Left colon (tissue), 2 donors: ENCODE results near the gene VEGFA. TPM values are rescaled to one million over a fixed set of nuclear protein-coding genes. Genes with fewer than 3 reads are reported as not detected.

ENCODE experiments used
- ATAC-seq: fragments of 200-7000 bp; cut with Tn5 transposase; one replicate; pipeline ENCODE4 v1.9.1; 2020; ENCODE audit warnings: mild to moderate bottlenecking, moderate library complexity
- DNase-seq, 2 donors: peaks; one replicate each; pipeline ENCODE4 v3.0.0-alpha.2; 2020
- intact Hi-C, 2 donors: fragments of 100-400 bp; cut with DNase I in 1 of 2; cut with micrococcal nuclease in 1 of 2; formaldehyde crosslinking; loops; one replicate each; pipeline versions ENCODE4 v1.11.2 to v1.14.0; 2022; cut with DNase I, micrococcal nuclease
- total RNA-seq, 2 donors: library from RNA; stranded (reverse); fragmentation: NEBNext Ultra II Directional; extraction: Animal tissue kit (Norgen Biotek cat#: 25700); gene quantifications; one replicate each; pipeline ENCODE4 v1.2.1, GENCODE V29; 2021
- donor health status: DM: no; HTN: no; CAD: no.
- donor health status: DM: yes; HTN: yes; CAD: no.

The VEGFA gene
- total RNA-seq, 2 donors from 2014 or later = 107 to 110 TPM

- DNase-seq = no peak
- no peak for ATAC-seq
- intact Hi-C loops = no loop called here
Measured at GRCh38 chr6:43737272-43738081, 32.5 kb upstream of the VEGFA start.

- intact Hi-C loops = no loop called here
- DNase-seq (no peak), ATAC-seq (no peak)
Measured at GRCh38 chr6:43738267-43738676, 31.7 kb upstream of the VEGFA start.

- intact Hi-C loops = no loop called here
- ATAC-seq = no peak
- no peak for DNase-seq
Measured at GRCh38 chr6:43738877-43739641, 31.0 kb upstream of the VEGFA start.

- peak in 1 of 2 donors; percentile 45 for DNase-seq
- ATAC-seq = peak; percentile 74
- intact Hi-C loops = no loop called here
Measured at GRCh38 chr6:43739642-43740091, 30.3 kb upstream of the VEGFA start.

- no peak for DNase-seq
- ATAC-seq = no peak
- intact Hi-C loops = no loop called here
Measured at GRCh38 chr6:43740321-43740960, 29.6 kb upstream of the VEGFA start.

GRCh38 chr6:43740961-43741764, 28.8 kb upstream of the VEGFA start:
- DNase-seq = no peak
- ATAC-seq = peak; percentile 12
- intact Hi-C loops = no loop called here

GRCh38 chr6:43741829-43742228, 28.2 kb upstream of the VEGFA start:
- DNase-seq (no peak), ATAC-seq (peak; percentile 71)
- intact Hi-C loops = no loop called here

GRCh38 chr6:43742285-43742684, 27.7 kb upstream of the VEGFA start:
- DNase-seq (no peak), ATAC-seq (no peak)
- intact Hi-C loops = no loop called here

GRCh38 chr6:43742931-43743632, 26.9 kb upstream of the VEGFA start:
- ATAC-seq = no peak
- intact Hi-C loops = no loop called here
- DNase-seq = no peak

- no peak for DNase-seq
- intact Hi-C loops = no loop called here
- no peak for ATAC-seq
Measured at GRCh38 chr6:43743682-43744381, 26.2 kb upstream of the VEGFA start.

- intact Hi-C loops = no loop called here
- ATAC-seq (no peak), DNase-seq (no peak)
Measured at GRCh38 chr6:43744491-43744890, 25.5 kb upstream of the VEGFA start.

- peak; percentile 12 for ATAC-seq
- intact Hi-C loops = no loop called here
- no peak for DNase-seq
Measured at GRCh38 chr6:43744931-43745727, 24.9 kb upstream of the VEGFA start.

GRCh38 chr6:43746071-43746470, 23.9 kb upstream of the VEGFA start:
- no peak for ATAC-seq
- intact Hi-C loops = no loop called here
- no peak for DNase-seq

- ATAC-seq = no peak
Measured at GRCh38 chr6:43746613-43747102, 23.4 kb upstream of the VEGFA start.

GRCh38 chr6:43747784-43748183, 22.2 kb upstream of the VEGFA start:
- intact Hi-C loops = no loop called here
- ATAC-seq (no peak), DNase-seq (no peak)

More at GRCh38 chr6:43746613-43747102, 23.4 kb upstream of the VEGFA start:
- intact Hi-C loops = no loop called here
- no peak for DNase-seq

GRCh38 chr6:43748765-43749164, 21.2 kb upstream of the VEGFA start:
- intact Hi-C loops = no loop called here
- DNase-seq (no peak), ATAC-seq (no peak)

- intact Hi-C loops = no loop called here
- no peak for DNase-seq
- no peak for ATAC-seq
Measured at GRCh38 chr6:43749461-43749860, 20.6 kb upstream of the VEGFA start.
